NK-92 (cell line): ENCODE data around the gene IL12A.

Experiments
- DNase-seq: peaks from one replicate; lab custom pipeline; 2025; ENCODE audit not compliant: unreplicated experiment; lab: John Stamatoyannopoulos, UW

The IL12A gene

DNA sequence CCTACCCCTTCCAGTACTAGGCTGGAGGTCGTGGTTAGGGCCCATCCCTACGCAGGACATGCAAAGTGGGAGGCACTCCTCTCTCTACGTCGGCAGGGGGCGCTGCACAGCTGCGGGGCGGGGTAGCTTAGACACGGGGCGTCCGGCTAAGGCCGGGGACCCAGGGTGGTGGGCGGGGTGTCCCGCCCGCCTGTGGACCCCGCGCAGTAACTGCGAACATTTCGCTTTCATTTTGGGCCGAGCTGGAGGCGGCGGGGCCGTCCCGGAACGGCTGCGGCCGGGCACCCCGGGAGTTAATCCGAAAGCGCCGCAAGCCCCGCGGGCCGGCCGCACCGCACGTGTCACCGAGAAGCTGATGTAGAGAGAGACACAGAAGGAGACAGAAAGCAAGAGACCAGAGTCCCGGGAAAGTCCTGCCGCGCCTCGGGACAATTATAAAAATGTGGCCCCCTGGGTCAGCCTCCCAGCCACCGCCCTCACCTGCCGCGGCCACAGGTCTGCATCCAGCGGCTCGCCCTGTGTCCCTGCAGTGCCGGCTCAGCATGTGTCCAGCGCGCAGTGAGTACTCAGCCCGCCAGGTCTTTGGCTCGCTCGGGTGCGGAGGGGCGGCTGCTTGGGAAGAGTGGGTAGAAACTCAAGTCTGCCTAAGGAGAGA is at the start of gene IL12A:
IL12A (plus strand) TSS at position 219 of the 655 bp plus-strand sequence.
- DNase-seq, result no peak

DNA sequence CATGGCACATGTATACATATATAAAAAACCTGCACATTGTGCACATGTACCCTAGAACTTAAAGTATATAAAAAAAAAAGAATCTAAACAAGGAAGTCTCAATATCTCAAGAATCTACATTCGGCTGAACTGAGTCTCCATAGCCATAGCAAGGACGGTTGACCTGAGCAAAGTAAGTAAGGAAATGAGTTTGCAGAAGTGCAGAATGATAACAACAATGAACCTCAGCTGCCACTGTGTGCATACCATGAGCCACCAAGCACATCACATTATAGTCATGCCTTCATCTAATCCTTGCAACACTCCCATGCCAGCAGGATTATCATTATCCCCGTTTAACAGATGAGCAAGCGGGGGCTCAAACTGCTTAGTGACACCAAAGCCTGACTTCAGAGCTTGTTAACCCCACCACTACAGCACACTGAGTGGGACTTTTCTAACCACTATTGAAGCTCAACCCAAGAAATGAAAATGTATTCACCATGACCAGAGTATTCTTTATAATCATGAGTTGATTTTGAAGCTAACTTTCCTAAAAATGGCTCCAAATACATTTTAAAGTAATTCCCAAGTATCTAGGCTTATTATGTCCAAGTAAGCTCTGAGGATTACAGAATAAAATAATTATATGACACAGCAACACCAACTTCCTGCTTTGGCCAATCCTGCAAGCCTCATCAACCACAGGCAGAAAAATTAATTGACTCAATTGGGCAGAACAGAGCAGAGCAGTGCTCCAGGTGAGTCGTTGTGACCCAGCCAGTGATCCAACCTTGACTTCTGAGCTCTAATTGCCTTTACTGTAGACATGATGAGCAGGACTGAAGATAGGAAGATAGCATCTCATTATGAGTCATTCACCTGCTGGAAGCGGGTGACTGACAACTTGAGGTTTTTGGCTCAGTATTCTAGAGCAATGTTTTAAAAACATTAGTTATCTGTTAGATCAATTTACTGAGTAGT is 47.3 kb upstream of the IL12A start:
- DNase-seq, result no peak

DNA sequence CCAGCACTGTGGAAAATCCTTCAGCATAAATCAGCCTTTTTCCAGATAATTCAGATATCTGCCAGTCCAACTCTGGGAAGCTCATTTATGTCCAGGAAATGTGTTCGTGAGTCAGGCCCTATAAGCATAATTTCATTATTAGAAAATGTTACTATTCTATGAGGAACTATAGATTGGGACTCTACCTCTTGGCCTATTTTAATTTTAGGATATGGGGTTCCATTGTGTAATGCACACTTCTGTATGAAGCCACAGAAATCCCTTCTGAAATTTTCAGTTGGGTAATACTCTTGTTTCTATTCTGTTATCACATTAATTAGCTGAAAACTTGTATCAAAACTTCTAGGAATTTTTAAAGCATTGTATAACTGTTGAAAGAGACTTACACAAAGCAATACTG is 43.9 kb upstream of the IL12A start:
- DNase-seq, result no peak

DNA sequence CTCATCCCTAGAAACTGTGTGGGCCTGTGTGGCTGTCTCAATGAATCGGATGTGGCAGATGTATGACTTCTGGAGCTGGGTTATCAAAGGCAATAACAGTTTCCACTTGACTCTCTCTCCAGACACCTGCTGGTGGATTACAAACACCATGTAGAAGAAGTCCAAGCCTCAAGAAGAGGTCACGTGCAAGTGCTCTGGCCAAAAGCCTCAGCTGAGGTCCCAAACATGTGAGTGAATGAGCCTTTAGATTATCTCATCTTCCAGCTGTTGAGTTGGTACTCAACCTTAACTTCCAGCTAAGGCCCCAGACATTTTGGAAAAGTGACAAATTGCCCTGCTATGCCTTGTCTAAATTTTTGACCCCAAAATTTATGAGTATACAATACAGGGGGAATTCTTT is 42.7 kb upstream of the IL12A start:
- DNase-seq, result no peak

DNA sequence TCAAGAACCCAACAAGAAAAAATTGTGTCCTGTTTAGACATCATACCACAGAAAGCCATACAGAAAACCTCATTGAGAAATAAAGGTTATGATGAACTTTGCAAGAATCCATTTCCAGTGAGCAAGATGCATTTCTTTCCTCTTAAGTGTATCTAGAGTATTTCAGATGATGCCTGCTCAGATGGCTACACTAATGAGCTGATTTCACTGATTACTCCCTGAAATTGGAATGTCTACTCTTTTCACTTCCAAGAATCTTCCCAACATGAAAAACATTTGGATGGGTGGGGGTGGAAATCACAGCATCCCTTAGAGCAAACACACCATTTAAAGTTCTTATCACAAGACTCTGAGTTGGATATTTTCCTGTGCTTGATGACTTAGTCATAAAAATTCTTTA is 41.4 kb upstream of the IL12A start:
- DNase-seq, result no peak

DNA sequence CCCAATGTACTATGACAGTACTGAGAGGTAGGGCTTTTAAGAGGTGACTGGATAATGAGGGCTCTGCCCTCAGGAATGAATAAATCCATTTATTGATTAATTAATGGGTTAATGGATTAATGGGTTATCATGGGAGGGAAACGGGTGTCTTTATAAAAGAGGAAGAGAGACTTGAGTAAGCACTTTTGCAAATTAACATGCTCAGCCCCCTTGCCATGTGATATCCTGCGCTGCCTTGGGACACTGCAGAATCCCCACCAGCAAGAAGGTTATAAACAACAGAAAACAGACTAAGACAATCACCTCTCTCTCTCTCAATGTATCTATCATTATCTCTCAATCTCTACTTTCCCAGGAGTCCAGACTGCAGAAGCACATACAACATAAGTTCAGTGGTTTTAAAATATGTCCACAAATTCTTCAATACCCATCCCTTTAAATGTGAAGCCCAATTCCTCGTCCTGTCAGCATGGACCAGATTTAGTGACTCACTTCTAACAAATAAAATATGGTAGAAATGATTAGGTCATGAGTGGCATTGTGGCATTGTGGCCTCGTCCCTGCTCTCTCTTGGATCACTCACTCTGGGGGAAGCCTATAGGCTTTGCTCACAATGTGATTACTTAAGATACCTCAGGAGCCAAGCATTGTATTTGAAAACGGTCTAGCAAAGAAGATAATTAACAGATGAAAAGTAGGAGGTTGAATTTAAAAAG is 40.0 kb upstream of the IL12A start:
- no peak for DNase-seq

DNA sequence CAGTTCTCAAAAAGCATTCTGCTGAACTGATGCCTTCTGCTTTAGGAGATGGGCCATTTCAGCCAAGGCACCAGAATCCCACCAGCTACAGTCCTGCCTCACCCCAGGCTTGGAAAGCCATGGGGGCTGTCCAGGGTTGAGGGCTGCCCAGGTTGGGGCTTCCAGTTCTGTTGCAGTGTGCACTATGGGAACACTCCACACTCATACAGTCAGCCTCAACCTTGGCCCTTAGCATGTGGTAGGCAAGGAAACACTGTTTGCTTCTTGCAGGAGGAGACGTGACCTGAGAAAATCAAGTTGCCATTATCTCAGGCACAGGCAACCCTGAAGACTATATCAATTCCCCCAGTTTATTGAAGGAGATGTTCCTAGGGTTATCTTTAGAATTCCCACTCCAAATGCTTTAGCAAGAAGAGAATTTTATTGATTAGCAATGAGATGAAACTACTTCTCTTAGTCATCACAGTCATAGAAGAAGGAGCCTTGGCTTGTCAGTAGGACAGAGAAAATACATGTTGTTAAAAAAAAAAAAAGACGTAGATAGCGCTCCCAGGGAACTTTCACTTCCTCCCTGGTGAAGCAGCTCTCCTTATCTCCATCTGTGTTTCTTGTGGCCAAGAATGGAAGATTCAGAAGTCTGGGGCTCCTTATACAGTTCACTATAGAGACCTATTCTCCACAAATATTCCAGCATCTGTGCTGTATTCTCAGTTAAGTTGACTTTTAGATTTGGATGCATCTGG is 38.3 kb upstream of the IL12A start:
- no peak for DNase-seq

DNA sequence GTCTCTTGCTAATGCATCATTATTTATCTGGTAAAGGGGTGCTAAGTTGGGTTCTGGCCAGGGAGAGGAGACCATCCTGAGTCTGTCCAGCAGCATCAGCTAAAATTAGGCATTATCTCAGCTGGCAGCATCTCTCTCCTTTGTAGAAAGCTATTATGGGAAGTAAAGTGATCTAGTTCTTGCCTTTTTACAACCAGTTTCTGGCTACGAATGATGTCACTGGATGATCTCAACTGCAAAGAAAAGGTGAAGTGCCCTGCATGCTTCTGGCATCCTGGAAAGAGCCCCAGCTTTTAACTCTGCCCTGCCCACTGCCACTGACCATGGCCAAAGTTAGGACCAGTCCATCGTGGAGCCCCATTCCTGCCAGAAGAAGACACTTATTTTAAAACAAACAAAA is 37.1 kb upstream of the IL12A start:
- no peak for DNase-seq

DNA sequence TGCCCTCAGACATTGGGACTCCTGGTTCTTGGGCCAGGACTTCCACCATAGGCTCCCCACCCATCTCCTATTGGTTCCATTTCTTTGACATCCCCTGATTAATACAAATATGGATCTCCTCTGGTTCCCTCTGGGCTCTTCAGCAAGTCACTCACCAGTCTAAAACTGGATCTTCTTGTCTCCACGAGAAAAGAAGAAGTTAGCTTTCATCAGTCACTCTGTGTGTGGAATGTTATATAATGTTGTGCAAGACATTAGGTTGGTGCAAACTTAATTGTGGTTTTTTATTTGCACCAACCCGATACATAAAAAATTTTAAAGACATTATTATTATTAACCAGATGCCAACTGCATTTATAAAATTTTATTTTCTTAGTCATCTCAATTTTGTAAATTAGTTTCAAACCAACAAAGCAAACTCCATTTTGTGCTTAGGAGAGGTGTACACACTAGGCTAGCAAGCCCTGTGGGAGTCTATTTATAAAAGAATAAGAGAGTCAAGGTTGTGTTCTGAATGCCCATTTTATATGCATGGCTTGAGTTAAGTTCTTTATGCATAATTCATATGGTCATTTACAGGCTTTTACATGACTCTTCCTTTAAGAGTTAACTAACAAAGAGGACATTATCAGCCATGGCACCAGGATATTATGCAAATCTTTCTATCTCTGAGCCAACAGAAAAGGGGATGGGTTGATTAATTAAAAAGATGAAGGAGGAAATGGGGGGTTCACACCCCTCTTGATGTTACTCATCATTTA is 35.1 kb upstream of the IL12A start:
- DNase-seq, result no peak

DNA sequence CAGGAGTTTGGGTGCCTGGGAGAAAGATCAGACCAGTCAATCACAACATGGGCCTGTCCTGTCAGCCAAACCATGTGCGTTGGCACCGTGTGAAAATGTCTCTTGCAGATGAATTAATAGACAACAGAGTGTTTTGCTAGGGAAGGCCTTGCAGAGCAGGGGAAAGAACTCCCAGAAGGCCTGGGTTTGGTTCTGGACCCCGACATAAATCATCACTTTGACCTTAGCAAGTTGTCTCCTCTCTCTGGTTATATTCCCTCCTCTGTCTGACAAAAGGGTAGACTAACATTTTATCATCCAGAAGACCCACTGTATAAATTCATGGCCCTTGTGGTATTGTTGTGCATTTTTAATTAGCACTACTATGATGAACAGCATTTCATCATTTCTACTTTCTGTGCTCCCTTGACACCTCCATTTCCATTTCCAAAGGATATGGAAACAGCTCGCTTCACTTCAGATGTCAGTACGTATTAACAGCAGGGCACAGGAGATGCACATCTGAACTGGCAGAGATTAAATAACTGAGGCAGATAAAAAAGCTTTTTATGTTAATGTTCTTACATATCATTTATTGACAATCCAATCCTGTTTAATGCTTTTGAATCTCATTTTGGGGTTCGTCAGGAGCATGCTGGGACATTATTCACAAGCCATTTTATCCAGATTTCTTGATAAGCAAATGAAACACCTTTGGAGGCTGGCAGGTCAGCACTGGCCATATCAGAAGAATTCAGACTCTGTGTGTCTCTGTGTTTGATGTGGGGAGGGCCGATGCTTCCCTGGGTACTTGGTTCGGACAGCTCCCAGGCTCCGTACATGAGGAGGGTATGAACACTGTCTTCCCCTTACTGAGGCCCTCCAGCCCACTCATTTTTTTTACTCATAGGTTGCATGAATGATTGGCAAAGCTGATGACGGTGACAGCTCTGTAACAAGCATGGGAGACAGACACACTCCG is 28.2 kb upstream of the IL12A start:
- no peak for DNase-seq

DNA sequence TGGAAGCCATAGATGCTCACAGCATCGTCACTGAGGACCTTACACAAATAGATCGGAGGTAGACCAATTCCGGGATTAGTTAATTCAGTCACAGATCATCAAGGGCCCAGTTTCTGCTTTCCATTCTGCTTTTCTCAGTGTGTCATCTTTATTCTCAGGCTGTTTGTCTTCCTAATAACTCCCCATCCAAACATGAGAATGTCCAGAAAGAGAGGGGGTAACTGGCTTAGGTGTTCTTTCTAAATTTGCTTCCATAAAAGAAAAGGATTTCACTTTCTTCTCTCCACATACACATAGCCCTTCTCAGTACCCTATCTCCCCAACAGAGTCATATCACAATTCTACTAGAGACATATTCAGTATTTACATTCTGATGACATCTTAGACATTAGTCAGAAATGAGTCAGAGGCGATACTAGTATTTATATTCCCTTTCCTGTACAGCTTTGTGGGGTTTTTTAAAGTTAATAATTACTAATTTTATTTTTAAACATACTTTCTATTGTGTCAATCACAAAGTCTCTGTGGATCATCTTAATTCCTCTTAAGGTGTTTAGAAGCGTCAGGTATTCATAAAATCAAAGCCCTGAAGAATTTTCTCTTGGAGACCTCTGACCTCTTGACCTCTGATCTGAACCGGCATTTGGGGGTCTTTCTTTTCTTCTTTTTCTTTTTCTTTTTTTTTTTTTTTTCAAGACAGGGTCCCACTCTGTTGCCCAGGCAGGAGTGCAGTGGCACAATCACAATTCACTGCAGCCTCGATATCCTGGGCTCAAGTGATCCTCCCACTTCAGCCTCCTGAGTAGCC is 24.3 kb upstream of the IL12A start:
- DNase-seq, result no peak

DNA sequence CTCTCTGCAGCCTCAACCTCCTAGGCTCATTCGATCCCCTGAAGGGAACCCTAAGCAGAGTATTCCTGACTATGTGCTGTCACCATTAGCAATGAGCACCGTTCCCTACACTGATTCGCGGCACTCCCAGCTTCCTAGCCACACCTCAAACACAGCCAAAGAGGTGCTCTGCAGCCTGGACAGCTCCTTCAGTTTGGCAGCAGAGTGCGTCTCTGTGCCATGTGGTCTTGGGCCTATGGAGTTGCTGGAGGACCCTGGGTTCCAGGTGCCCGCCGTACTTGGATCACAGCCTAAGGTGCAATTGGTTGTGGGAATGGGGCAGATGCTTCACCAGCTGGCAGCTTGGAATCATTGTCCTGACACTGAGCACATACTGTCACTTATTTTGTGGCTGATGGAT is 17.3 kb upstream of the IL12A start:
- DNase-seq, result no peak

DNA sequence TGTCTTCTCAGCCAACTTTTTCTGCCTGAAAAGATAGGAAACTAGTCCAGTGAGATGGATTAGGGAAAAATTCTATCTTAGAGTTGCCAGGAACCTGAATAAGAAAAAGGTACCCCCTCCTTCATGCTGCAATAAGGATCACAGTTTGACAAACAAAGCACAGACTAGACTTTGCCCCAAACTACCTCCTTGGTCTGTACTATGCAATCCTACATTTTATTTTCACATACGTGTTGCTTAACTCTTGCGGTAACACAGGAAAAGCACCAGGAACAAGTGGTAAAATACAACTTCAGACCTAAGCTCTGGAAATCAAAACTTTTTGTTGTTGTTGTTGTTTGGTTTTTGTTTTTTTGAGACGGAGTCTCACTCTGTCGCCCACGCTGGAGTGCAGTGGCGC is 11.3 kb upstream of the IL12A start:
- DNase-seq, result no peak

DNA sequence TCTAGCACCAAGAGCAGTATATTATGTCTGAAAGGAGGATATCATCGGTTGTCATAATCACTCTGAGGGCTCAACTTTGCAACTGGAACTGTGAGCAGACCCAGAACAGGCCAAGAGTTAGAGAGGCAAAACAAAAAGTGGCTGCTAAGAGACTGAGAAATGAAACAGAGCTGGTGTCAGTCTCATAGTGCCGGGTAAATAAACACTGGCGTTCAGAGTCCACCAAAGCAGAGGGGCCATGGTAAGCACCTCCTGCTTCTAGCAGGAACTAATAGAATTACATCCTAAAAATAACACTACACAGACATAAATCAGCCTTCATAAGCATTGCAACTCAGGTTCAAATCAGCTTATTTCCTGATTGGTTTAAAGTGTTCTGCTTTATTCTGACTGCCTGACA is 10.3 kb upstream of the IL12A start:
- DNase-seq, result no peak

DNA sequence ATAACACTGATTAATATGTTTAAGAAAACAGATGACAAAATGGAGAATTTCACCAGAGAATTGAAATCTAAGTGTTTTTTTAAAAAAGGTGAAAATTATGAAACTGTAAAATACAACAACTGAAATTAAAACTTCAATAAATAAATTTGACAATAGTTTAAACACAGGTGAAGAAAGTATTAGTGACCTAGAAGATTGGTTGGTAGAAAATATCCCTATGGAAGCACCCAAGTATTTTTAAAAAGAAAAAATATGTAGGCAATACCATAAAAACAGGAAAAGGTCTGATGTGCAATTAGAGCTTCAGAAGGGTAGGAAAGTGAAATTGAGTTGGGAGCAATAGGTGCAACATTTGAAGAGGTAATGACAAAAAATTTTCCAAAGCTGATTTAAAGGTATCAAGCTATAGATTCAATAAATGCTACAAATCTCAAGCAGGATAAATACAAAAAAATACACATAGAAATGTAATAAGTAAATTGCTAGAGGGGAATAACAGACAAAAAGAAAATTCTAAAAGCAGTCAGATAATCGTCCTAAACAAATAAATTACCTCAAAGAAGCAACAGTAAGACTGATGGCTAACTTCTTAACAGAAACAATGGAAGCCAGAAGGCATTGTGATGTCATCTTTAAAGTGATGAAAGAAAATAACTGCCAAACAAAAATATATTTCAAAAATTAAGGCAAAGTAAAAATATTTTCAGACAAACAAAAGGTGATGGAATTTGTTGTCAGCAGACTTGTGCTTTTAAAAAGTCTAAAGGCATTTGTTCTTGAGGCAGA is 9.5 kb upstream of the IL12A start:
- no peak for DNase-seq

DNA sequence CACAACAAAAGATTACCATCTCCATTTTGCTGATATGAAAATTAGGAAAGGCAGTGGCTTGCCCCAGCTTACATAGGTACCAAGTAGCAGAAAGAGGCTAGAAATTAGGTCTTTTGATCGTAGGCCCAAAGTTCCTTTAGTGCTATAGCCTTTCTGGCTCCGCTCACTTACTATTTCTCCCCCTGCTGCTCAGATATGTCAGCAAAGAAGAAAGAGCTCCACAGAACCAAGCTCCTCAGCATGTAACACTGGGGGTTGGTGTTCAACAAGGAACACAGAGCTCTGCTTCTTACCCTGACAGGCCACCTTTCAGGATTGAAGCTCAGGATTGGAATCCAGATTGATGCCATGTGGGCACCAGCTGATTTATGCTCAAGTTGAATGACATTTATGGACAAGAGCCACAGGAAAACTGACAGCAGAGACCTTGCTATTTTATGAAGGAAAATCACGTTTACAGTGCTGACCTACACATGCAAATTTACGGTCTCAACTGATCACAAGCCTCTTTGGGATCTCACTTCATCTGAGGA is 6.1 kb upstream of the IL12A start:
- DNase-seq, result no peak

DNA sequence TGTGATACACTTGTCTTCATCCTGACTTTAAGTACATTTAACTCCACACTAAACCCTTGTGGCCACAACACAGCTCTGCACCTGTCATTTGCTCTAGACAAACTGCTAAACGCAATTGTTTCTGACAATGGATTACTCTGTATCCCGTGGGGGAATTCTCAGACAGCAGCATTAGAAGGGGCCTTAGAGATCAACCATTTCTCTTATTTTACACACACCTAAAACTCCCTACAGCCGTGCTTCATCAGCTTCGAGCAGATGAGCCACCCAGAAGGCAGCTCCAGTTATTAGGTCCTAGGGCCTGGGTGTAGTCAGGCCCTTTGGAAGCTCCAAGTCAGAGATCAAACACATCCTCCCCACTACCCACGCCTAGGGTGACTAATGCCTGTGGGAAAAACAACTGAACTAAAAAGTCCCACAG is 1.3 kb upstream of the IL12A start:
- DNase-seq, result no peak
